Measurements from ENCODE around the gene ANKRD53.
A peak's percentile ranks its signal among the peaks of the same experiment; 100 is the strongest.

The ANKRD53 gene

DNA sequence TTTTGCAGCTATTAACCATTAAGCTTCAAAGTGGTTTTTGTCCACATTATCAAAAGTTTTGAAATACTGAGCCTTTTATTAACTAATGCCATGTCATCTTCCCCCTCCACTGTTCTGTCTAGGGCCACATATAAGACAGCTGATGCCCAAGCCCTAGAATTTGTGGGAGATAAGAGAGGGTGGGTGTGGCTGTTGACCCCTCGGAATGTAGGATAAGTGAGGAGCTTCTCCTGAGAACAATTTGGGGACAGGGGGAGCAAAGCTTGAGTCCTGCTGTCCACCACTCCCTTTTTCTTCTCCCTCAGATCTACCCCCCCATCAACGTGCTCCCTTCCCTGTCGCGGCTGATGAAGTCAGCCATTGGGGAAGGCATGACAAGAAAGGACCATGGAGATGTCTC is 14.3 kb upstream of the ANKRD53 start:
- no peak for DNase-seq (ENCODE audit: low read depth in 1 of 2, low spot score in 1 of 2)

DNA sequence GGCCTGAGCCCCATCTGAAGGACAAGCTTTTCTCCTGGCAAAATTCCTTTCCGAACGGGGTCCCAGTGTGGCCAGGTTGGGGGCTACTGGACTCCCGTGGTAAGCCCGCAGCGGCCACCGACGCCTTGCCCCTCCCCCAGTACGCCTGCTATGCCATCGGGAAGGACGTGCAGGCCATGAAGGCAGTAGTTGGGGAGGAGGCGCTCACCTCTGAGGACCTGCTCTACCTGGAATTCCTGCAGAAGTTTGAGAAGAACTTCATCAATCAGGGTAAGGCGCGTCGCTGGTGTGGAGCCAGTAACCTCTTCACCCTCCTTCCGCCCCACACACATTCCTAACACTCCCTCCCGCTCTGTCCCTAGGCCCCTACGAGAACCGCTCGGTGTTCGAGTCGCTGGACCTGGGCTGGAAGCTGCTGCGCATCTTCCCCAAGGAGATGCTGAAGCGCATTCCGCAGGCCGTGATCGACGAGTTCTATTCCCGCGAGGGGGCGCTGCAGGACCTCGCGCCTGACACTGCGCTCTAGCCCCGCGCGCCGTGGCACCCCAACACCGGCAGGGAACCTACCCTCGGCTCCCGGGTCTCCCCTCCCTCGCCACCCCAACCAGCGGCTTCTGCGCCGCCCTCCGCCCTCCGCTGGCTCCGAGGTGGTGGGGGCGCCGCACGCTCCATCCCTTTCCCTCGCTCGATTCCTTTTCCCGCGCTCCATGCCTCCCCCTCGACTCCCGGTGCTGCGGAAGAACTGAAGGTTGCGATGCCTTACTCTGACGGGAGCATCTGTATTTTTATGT is 13.6 kb upstream of the ANKRD53 start:
- DNase-seq (ENCODE audit: low read depth in 1 of 2, low spot score in 1 of 2) = peak; percentile 73

DNA sequence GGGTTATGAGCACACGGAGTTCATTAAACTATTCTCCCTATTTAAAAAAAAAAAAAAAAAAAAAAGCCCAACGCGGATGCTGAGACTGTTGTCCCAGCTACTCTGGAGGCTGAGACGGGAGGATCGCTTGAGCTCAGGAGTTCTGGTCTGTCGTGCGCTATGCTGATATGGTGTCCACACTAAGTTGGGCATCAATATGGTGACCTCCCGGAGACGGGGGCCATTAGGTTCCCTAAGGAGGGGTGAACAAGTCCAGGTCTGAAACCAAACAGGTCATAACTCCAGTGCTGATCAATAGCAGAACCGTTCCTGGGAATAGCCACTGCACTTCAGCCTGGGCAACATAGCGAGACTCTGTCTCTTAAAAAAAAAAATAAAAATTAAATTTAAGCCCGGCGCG is 12.9 kb upstream of the ANKRD53 start:
- DNase-seq (ENCODE audit: low read depth in 1 of 2, low spot score in 1 of 2) = no peak

DNA sequence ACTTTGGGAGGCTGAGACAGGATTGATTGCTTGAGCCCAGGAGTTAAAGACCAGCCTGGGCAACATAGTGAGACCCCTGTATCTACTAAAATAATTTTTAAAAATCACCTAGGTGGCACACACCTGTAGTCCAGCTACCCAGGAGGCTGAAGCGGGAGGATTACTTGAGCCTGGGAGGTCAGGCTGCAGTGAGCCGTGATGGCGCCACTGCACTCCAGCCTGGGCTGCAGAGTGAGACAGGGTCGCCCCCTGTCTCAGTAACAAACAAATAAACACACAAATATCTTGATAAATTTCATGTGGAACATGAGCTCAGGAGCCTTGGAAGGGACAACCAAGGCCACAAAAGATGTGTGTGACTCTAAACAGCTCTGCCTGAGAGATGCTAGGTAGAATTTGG is 11.7 kb upstream of the ANKRD53 start:
- DNase-seq (ENCODE audit: low read depth in 1 of 2, low spot score in 1 of 2) = no peak

DNA sequence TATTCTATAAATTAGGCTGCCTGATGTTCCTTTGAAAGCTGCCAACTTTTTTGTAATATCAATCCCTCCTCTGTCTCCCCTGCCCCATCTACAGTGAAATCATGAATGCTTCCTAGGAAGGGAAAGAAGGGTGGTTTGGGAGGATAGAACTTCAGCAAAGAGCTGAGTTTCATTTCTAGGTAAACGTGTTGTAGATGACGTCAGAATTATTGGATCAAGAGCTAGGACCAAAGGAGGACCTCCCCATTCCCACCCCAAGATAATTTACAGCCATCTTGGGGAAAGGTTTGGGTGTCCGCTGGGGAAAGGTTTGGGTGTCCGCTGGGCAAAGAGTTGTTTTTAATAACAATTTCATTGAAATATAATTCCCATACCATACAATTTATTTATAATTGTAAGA is 11.2 kb upstream of the ANKRD53 start:
- DNase-seq (ENCODE audit: low read depth in 1 of 2, low spot score in 1 of 2) = no peak

DNA sequence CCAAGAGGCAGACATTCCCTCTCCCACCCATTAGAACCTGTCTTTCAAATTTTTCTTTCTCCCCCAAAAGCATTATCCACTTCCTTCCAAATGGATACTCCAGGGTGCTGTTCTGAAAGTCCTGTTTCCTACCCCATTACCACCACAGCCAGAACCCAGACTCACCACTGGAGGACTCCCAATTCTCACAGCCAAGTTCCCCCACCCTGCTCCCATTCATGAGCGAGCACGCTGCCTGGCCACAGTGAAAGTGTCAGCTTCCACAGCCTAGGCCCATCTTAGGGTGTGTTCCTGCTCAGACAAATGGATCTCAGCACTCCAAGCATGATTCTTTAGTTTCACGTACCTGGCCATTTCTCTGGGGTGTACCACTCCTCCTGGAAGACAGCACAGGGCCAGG is 3.8 kb upstream of the ANKRD53 start:
- no peak for DNase-seq (ENCODE audit: low read depth in 1 of 2, low spot score in 1 of 2)

DNA sequence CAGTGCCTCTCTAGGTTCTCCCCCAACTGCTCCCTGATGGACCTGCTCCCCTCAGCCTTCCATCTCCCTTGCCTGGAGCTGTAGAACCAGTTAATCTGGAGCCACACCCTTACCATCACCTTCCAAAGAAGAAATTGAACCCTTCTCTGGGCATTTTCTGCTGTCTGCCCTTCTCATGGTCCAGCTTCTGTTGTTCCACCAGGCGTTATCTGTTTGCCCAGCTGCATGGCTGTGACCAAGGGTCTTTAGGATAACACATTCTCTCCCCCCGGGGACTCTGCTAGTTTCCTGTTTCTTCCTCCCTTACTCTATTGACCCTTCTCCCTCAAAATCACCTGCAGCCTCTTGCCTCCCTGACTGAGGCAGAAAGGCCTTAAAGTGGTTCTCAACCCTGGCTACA is 3.2 kb upstream of the ANKRD53 start:
- no peak for DNase-seq (ENCODE audit: low read depth in 1 of 2, low spot score in 1 of 2)

DNA sequence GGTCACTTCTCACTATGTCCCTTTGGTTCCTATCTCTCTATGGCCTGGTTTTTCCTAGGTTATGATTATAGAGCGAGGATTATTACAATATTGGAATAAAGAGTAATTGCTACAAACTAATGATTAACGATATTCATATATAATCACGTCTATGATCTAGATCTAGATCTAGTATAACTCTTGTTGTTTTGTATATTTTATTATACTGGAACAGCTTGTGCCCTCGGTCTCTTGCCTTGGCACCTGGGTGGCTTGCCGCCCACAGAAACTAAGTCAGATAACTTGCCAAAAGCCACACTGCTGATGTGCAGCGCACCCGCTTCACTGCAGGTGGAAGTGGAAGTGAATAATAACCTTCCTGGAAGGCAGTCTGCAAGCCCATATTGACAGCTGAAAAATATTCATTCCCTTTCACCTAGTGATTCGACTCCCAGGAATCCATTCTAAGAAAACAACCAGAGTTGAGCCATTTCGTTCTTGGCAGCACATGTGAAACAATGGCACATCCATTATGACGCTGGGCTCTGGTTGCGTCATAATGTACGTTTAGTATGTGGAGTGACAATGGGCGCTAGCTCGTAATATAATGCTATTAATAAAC is 725 bp upstream of the ANKRD53 start:
- no peak for DNase-seq (ENCODE audit: low read depth in 1 of 2, low spot score in 1 of 2)

DNA sequence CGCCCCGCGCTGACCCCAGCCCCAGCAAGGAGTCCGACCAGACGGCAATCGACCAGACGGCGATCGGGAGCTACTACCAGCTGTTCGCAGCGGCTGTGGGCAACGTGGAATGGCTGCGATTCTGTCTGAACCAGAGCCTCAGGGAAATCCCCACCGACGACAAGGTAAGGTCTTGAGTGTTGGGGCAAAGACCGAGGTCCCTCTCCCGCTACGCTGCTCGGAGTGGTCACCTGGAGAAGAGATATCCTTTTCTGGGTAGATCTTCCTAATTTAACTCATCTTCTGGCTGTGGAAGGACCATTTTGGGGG is 704 bp downstream of the ANKRD53 start:
- no peak for DNase-seq (ENCODE audit: low read depth in 1 of 2, low spot score in 1 of 2)

DNA sequence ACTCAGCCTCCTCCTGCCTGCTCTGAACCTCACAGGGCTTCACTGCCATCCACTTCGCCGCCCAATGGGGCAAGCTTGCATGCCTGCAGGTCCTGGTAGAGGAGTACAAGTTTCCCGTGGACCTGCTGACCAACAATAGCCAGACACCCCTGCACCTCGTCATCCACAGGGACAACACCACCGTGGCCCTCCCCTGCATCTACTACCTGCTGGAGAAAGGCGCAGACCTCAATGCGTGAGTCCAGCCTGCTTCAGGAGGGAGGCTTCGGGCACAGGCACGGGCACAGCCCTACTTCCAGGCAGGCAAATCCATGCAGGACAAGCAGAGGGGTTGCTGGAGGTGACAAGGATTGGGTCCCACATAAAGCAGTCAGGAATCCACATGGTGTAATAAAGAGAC is 1.2 kb downstream of the ANKRD53 start:
- no peak for DNase-seq (ENCODE audit: low read depth in 1 of 2, low spot score in 1 of 2)

DNA sequence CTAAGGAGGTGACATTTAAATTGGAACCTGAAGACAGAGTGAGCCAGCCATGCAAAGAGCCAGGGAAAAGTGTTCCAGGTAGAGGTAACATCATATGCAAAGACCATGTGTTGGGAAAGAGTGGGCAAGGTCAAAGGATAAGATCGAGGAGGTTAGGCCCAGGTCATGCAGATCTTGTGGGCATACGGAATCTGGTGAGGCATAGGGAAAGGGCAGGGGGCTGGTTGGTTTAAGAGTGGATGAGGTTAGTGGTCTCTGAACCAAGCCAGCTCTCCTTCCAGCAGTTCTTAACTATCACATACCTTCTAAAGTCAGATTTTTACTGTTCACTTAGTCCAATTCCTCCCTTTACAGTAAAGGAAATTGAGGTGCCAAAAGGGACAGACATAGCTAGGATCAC is 3.0 kb downstream of the ANKRD53 start:
- no peak for DNase-seq (ENCODE audit: low read depth in 1 of 2, low spot score in 1 of 2)

DNA sequence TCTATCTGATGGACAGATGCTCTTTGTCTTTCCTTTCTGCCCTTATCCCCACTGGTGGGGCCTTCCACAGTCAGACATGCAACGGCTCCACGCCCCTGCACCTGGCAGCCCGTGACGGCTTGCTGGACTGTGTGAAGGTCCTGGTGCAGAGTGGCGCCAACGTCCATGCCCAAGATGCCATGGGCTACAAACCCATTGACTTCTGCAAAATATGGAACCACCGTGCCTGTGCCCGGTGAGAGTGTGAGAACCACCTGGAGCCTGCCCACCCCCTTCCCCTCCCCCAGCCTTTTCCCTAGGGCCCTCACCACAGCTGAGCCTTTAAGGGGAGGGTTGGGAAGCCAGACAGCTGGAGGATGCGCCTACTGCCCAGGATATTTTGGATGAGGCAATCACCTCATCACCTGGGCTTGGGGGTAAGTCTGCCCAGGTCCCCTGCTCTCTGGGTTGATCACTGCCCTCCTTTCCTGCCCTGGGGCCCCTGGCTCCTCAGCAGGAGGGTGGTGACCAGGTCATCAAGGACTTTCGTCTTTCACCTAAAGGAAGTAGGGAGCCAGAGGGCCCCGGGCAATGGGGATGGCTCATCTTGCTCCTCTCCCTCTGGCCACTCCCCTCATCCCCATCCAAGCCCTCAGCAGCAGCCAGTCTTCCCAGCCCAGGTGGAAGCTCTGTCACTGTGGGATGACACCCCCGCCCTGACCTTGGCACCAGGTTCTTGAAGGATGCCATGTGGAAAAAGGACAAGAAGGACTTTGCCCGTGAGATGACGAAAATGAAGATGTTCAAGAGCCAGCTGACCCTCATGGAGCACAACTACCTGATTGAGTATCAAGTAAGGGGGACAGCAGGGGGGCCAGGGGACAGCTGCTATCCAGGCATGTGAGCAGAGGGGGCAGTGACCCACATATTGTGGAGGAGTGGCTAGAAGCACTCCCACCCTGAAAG is 3.7 kb downstream of the ANKRD53 start:
- no peak for DNase-seq (ENCODE audit: low read depth in 1 of 2, low spot score in 1 of 2)

DNA sequence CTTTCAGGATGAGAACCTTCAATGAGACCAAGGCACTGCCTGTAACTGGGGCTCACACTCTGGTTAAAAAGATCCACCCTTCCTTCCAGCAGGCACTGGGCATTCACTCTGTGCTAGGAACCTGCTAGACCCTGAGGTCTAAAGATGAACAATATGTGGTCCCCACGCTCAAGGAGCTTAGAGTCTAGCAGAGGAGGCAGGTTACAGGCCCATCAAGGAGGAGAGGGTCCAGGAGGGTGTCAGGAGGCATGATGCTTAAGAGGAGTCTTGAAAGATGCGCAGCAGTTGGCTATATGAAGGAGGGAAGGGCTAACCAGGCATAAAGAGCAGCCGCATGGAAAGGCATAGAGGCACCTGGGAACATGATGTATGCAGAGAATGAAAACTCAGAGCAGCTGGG is 4.5 kb downstream of the ANKRD53 start:
- no peak for DNase-seq (ENCODE audit: low read depth in 1 of 2, low spot score in 1 of 2)

DNA sequence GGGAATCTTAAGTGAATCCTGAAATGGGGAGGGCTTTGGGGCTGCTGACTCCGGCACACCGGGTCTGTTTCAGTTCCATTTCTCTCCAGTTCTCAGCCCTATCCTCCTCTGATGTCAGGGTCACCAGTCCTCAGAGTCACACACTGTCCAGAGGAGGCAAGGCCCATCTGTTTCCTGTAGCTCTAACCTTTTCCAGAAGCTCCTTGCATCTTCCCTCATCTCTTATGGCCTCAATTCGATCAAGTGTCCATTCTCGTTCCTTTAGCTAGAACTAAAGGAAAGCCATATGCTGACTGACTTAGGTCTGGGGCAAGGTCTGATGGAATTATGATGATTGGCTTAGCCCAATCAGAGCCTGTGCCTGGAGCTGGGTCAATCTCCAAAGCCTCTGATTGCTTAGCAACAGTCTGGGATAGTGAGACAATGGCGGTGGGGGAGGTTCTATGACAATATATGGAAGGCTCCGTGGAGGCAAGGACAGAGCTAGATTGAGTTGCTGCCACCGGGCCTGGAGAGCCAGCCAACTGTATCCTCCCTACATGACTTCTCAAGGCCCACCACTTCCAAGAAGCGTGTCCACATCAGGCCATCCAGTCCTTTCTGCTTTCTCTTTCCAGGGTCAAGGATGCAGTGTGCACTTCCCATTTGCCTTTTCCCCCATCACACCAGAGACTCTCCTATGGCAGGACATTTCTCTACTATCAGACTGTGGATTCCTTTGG is 5.2 kb downstream of the ANKRD53 start:
- no peak for DNase-seq (ENCODE audit: low read depth in 1 of 2, low spot score in 1 of 2)

DNA sequence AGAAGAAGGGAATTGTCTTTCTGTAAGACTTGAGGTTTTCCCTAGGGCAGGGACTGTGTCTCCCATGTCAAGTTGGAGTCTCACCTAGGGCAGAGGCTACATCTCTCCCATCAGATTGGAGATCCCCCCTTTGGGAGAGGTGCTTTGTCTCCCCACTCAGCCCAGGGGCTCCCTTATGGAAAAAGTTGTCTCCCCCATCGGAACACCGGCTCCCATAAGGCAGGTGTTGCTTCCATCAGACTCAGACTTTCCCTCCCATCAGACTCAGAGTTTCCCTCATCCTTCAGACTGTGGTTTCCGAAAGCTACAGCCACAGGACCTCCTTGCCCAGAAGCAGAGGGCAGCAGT is 5.8 kb downstream of the ANKRD53 start:
- no peak for DNase-seq (ENCODE audit: low read depth in 1 of 2, low spot score in 1 of 2)

DNA sequence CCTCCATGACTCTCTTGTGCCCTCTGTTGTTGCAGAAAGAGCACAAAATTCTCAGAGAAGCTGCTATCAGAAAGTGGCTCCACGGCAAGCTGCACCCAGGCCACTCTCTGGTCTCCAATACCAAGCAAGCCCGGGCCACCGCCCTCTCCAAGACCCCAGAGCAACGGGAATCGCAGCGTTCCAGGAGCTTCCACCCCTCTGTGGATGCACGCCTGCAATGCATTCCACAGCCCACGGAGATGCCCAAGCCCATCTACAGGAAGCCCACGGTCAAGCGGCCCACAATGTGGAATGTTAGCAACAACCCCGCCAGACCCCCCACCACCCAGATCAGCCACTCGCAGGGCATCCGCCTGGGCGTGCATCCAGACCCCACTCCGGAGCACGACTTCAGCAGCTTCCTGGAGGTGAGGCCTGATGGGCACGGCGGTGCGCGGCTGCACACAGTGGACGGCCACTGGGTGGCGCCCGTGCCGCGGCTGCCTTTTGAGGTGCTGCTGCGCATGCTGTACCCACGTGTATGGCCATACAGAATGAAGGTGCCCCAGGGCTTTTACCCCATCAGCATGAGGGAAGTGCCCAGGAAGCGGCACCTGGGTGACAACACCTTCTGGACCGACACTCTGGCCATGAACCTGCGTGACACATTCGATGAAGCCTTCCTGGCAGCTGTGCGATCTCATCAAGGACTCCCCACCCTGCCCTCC is 6.3 kb downstream of the ANKRD53 start:
- peak; percentile 64 to 71 for DNase-seq (ENCODE audit: low read depth in 1 of 2, low spot score in 1 of 2)

DNA sequence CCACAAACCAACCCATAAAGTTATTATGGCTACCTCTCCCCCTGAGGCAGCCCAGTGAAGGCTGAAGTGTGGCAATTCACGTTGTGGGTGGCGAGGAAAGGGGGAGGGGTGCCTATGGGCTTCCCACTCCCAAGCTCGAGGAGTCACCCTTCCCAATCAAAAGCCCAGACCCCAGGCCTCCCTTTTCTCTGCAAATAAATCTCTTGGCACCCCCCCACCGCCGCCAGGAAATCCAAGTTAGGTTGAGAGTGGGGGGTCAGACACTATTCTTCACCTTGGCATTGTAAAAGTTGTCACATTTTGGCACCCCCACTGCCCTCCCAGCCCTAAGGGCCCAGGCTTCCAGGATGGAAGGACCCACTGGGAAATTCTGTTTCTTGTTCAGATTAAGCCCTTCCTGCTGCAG is 6.9 kb downstream of the ANKRD53 start:
- no peak for DNase-seq (ENCODE audit: low read depth in 1 of 2, low spot score in 1 of 2)

DNA sequence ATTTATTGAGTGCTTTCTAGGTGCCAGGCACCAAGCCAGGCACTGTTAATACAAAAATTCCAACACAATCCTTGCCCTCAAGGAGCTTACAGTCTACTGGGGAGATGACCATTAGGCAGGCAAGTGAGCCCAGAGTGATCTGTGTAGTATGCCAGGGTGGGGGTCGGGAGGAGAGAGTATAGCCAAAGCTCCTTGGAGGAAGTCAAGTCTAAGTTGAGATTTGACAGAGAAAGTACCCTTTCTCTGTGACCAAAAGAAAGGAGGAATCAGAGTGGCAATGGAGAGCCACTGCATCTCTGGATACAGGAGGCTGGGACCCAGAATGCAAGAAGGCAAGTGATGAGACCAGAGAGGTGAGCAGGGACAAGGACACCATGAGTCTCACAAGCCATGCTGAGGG is 7.5 kb downstream of the ANKRD53 start:
- no peak for DNase-seq (ENCODE audit: low read depth in 1 of 2, low spot score in 1 of 2)

DNA sequence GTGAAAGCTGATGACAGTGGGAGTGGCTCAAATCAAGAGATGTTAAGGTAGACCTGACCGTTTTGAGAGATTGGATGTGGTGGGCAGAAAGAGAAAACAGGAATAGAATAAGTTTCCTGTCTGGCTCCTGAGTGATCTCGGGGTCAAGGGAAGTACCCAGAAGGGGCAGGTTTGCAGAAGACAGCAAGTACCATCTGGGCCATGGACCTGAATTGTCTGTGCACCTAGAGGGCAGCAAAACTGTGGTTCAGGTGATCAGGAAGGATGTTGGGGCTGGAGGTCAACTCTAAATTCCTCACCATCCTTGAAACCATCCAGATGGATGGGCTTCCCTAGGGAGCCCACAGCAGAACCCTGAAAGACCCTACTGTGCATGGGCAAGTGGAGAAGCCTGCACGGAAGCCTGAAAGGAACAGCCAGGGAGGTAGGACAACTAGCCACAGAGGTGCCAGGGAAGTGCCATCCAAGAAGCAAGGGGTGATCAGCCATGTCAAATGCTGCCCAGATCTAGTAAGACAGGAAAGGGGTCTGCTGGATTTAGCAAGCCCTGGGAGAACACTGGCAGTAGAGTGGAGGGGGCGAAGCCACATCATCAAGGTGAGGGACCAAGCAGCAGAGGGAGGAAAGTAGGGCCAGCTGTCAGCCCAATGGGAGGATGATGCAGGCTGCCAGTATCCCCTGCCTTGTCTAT is 8.2 kb downstream of the ANKRD53 start:
- DNase-seq (ENCODE audit: low read depth in 1 of 2, low spot score in 1 of 2) = no peak

DNA sequence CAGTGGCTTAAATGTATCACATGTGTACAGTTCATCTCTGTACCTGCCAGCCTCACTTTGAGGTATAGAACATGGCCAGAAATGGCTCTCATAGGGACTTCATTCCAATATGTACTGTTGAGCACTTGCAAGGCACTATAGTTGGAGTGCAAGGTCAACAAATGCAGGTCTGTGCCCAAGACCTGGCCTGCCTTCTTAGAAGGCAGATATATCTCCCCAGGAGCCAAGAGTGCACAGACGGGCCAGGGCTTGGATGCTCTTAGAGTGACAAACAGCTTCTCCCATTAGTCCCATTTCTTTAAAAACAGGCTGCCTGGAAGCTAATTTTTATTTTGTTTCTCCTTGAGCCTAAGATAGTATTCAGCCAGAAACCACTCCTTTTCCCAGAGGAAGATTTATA is 9.0 kb downstream of the ANKRD53 start:
- DNase-seq (ENCODE audit: low read depth in 1 of 2, low spot score in 1 of 2) = no peak
